22Rv1 (cell line): ENCODE results near the gene PPP1R16B.

Experiments
- CTCF ChIP-seq: fragments of 450-650 bp; IDR thresholded peaks from 2 replicates; pipeline ENCODE4 v1.5.1; 2017; ENCODE audit warnings: mild to moderate bottlenecking
- ZFX ChIP-seq: fragments of 450-650 bp; IDR thresholded peaks from 2 replicates; pipeline ENCODE4 v1.6.1; 2017; ENCODE audit warnings: antibody characterized with exemption, borderline replicate concordance

- no peak for TF ChIP-seq CTCF
- TF ChIP-seq ZFX, result no peak
Measured at GRCh38 chr20:38877483-38877882, 72.0 kb downstream of the PPP1R16B start.
